ENCODE measurements around the gene CBLN3.

GRCh38 chr14:24473211-24473610 is 43.7 kb upstream of the CBLN3 start:
- TF ChIP-seq CTCF (IDR thresholded peaks at IDR 0.05): no peak
- no peak for TF ChIP-seq POLR2A (IDR thresholded peaks at IDR 0.05)
- no peak for TF ChIP-seq POLR2AphosphoS5 (IDR thresholded peaks at IDR 0.05)
- TF ChIP-seq EP300 (IDR thresholded peaks at IDR 0.05; ENCODE audit: low read depth): no peak
